Measurements from ENCODE around the gene DSCAML1.

The DSCAML1 gene

GRCh38 chr11:117688255-117688797 lies 108.7 kb downstream of the DSCAML1 start:
- Histone ChIP-seq H3K27me3 (peaks cover 71 to 100% (median 100%) of the 10 kb centered on the region in 11 experiments), H3K4me3 (no peak overlapping the region), H4K20me1 (peaks cover 0 to 87% (median 59%) of the 10 kb centered on the region in 11 experiments; a peak in 15 of 22 replicates), H3K9me3 (replicated peaks in 1 of 11) (no peaks in the 10 kb centered on the region), H3K9ac (no peak overlapping the region), H3K36me3 (no peaks in the 10 kb centered on the region), H3K27ac (no peak overlapping the region), H3K4me1 (peaks cover 17 to 24% (median 21%) of the 10 kb centered on the region in 10 experiments), H3K4me2 (no peak overlapping the region)
- TF ChIP-seq Cebpa-rat (IDR thresholded peaks at IDR 0.05) = no peak

DNA sequence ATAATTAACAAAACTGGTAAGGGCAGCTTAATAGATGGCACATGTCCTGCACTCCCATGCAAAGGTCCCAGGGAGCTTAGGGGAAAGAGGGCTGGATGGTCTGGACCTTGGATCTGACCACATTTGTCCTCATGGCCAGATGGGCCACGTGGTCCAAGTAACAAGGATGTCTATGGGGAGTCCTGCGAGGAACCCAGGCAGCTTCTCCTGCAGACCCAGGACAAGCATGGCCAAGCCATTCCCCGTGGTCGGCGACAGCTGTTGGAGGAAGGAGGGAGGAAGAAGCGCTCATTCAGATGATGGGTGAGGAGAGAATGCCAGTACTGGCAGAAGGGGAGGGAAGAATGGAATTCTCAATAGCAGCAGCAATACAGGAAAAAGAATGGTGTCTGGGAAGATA lies 109.2 kb downstream of the DSCAML1 start:
- Histone ChIP-seq H3K36me3 (no peaks in the 10 kb centered on the region), H3K27ac (no peak overlapping the region), H3K4me3 (no peak overlapping the region), H3K9ac (no peak overlapping the region), H3K4me2 (no peak overlapping the region), H3K9me3 (replicated peaks in 1 of 11) (no peaks in the 10 kb centered on the region), H3K27me3 (peaks cover 65 to 100% (median 100%) of the 10 kb centered on the region in 11 experiments), H4K20me1 (peaks cover 0 to 87% (median 57%) of the 10 kb centered on the region in 11 experiments; a peak in 15 of 22 replicates), H3K4me1 (peaks cover 17 to 23% (median 20%) of the 10 kb centered on the region in 10 experiments)
- TF ChIP-seq Cebpa-rat (IDR thresholded peaks at IDR 0.05) = no peak

DNA sequence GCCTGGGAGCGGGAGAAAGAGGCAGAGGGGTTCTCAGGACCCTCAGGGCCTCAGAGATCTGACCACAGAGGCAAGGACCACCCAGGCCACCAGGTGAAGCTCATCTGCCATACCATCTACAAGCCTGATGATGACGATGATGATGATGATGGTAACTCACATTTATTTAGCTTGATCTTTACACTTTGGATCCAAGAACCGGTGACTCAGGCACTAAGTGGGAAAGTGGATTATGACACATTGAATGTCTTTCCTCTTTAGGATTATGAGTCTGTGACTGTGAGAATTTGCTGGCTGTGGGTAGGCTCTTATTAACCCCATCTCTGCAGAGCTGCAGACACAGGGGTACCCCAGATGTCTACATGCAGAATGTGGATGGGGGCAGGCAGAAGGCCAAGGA lies 110.3 kb downstream of the DSCAML1 start:
- peaks cover 16 to 23% (median 20%) of the 10 kb centered on the region in 10 experiments for H3K4me1 ChIP-seq
- H3K36me3 ChIP-seq = no peaks in the 10 kb centered on the region
- H3K27me3 ChIP-seq = peaks cover 73 to 100% (median 100%) of the 10 kb centered on the region in 11 experiments
- peaks cover 0 to 90% (median 55%) of the 10 kb centered on the region in 11 experiments; a peak in 15 of 22 replicates for H4K20me1 ChIP-seq
- no peaks in the 10 kb centered on the region for H3K9me3 ChIP-seq (replicated peaks in 1 of 11)
- no peak overlapping the region for H3K9ac ChIP-seq
- TF ChIP-seq Cebpa-rat (IDR thresholded peaks at IDR 0.05) = no peak
- H3K4me2 ChIP-seq = no peak overlapping the region
- H3K4me3 ChIP-seq = no peak overlapping the region
- H3K27ac ChIP-seq = no peak overlapping the region

DNA sequence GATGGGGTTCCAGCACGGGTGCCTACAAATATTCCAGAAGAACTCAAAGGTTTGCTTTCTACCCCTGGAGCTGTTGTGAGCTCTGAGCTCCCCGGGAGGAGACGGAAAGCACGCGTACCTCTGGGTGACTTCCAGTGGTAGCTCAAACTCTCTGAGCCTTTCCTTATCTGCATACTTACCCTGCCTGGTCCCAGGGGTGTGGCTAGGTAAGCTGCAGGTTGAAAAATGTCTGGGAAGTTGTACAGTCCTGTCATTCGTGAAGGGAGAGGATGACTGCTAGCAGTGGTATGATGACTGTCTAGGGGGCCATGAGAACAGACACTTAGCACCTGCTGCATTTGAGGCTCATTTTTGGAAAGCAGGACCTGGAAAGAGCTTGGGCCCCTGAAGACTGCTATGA lies 111.5 kb downstream of the DSCAML1 start:
- Histone ChIP-seq H3K4me2 (no peak overlapping the region), H4K20me1 (peaks cover 0 to 90% (median 56%) of the 10 kb centered on the region in 11 experiments; a peak in 17 of 22 replicates), H3K4me3 (no peak overlapping the region), H3K27me3 (peaks cover 74 to 100% (median 100%) of the 10 kb centered on the region in 11 experiments), H3K27ac (no peak overlapping the region), H3K9me3 (replicated peaks in 1 of 11) (no peaks in the 10 kb centered on the region), H3K9ac (no peak overlapping the region), H3K36me3 (no peaks in the 10 kb centered on the region), H3K4me1 (peaks cover 9 to 14% (median 12%) of the 10 kb centered on the region in 10 experiments)
- no peak for TF ChIP-seq Cebpa-rat (IDR thresholded peaks at IDR 0.05)

GRCh38 chr11:117684731-117685130 lies 112.3 kb downstream of the DSCAML1 start:
- no peak overlapping the region for H3K4me3 ChIP-seq
- H4K20me1 ChIP-seq = peaks cover 0 to 91% (median 56%) of the 10 kb centered on the region in 11 experiments; a peak in 15 of 22 replicates
- H3K4me1 ChIP-seq = peaks cover under 1 to 14% (median 12%) of the 10 kb centered on the region in 10 experiments; a peak in 19 of 20 replicates
- no peak for TF ChIP-seq Cebpa-rat (IDR thresholded peaks at IDR 0.05)
- peaks cover 72 to 100% (median 100%) of the 10 kb centered on the region in 11 experiments for H3K27me3 ChIP-seq
- no peak overlapping the region for H3K9ac ChIP-seq
- H3K9me3 ChIP-seq (replicated peaks in 1 of 11) = no peaks in the 10 kb centered on the region
- H3K4me2 ChIP-seq = no peak overlapping the region
- no peak overlapping the region for H3K27ac ChIP-seq
- no peaks in the 10 kb centered on the region for H3K36me3 ChIP-seq

DNA sequence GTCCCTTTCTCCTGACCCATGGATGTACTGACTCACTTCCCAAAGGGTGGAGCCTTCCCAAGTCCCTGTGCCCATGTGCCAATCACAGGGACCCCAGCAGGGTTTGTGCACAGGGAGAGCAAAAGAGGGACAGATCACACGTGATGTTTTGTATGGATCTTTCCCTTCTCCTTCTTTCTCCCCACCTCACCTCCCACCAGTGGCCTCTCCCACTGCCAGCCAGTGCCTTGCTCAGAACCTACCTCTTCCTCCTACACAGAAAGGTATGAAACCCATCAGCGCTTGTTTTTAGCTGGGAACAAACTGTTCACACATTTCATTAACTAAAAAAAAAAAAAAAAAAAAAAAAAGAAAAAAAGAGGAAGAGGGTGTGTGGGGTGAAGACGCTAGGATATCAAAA lies 112.9 kb downstream of the DSCAML1 start:
- Histone ChIP-seq H4K20me1 (peaks cover 0 to 89% (median 55%) of the 10 kb centered on the region in 11 experiments; a peak in 15 of 22 replicates), H3K9me3 (replicated peaks in 1 of 11) (no peaks in the 10 kb centered on the region), H3K36me3 (no peaks in the 10 kb centered on the region), H3K27me3 (peaks cover 66 to 97% (median 94%) of the 10 kb centered on the region in 11 experiments), H3K4me2 (no peak overlapping the region), H3K4me3 (no peak overlapping the region), H3K27ac (no peak overlapping the region), H3K4me1 (peaks cover under 1 to 15% (median 13%) of the 10 kb centered on the region in 10 experiments; a peak in 18 of 20 replicates), H3K9ac (no peak overlapping the region)
- TF ChIP-seq Cebpa-rat (IDR thresholded peaks at IDR 0.05) = no peak

GRCh38 chr11:117681438-117681837 lies 115.6 kb downstream of the DSCAML1 start:
- Histone ChIP-seq H4K20me1 (peaks cover 0 to 92% (median 37%) of the 10 kb centered on the region in 11 experiments; a peak in 16 of 22 replicates), H3K27ac (no peak overlapping the region), H3K4me2 (no peak overlapping the region), H3K4me3 (no peak overlapping the region), H3K27me3 (peaks cover 54 to 96% (median 92%) of the 10 kb centered on the region in 11 experiments), H3K9ac (no peak overlapping the region), H3K36me3 (no peaks in the 10 kb centered on the region), H3K9me3 (replicated peaks in 1 of 11) (no peaks in the 10 kb centered on the region), H3K4me1 (peaks cover 5 to 31% (median 26%) of the 10 kb centered on the region in 10 experiments; a peak in 18 of 20 replicates)
- TF ChIP-seq Cebpa-rat (IDR thresholded peaks at IDR 0.05) = no peak

GRCh38 chr11:117679461-117679860 lies 117.6 kb downstream of the DSCAML1 start:
- 0 out of 22 replicates have a peak, but pooled peaks of 1 of the 11 experiments have one; percentile 7 for TF ChIP-seq Cebpa-rat (IDR thresholded peaks at IDR 0.05)
- peak overlapping the region in 1 of 11 experiments; percentile 20; a peak in 1 of 22 replicates for H3K27ac ChIP-seq
- H3K4me3 ChIP-seq = no peak overlapping the region
- no peaks in the 10 kb centered on the region for H3K36me3 ChIP-seq
- H4K20me1 ChIP-seq = peaks cover 0 to 81% (median 25%) of the 10 kb centered on the region in 11 experiments; a peak in 16 of 22 replicates
- no peaks in the 10 kb centered on the region for H3K9me3 ChIP-seq (replicated peaks in 1 of 11)
- peaks cover 44 to 90% (median 82%) of the 10 kb centered on the region in 11 experiments for H3K27me3 ChIP-seq
- H3K4me1 ChIP-seq = peaks cover 5 to 37% (median 32%) of the 10 kb centered on the region in 10 experiments; a peak in 18 of 20 replicates
- peak overlapping the region; percentile 2 to 80 (median 63); a peak in 19 of 22 replicates for H3K4me2 ChIP-seq
- peak overlapping the region in 1 of 11 experiments; percentile 30; a peak in 1 of 22 replicates for H3K9ac ChIP-seq

DNA sequence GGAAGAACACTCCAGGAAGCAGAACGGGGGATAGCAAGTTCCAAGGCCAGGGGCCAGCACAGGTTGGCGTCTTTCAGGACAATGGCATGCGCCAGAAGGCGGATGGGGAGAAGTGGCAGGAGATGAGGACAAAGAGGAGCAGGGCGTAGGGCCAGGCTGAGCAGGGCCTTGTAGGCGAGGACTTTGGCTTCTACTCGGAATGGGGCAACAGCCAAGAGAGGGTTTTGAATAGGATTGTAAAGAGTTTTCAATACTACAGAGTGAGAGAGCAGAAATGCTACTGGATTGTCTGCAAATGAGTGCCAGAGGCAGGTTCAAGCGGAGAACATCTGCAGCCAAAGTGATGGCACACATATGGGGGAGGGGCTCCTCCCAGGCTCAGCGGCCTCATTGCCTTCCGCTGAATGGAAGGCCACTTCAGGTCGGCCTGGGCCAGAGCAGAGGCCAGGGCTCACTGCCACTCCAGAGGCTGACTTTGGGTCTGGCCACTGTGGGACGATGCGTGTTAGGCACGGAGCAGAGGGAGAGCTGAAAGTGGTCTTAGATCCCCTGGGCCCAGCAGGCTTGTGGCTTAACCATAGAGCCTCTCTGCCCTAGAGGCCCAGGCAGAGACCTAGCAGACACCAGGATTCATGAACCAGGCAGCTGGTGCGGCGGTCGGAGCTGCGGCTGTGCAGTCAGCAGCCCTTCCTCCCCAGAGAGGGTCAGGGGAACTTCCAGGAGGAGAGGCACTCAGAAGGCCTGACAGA lies 118.2 kb downstream of the DSCAML1 start:
- peak overlapping the region in 10 of 11 experiments; percentile 7 to 80 (median 67); a peak in 19 of 22 replicates for H3K4me2 ChIP-seq
- H3K4me1 ChIP-seq = peaks cover 5 to 37% (median 32%) of the 10 kb centered on the region in 10 experiments; a peak in 18 of 20 replicates
- no peaks in the 10 kb centered on the region for H3K36me3 ChIP-seq
- peaks cover 44 to 90% (median 76%) of the 10 kb centered on the region in 11 experiments for H3K27me3 ChIP-seq
- no peak for TF ChIP-seq Cebpa-rat (IDR thresholded peaks at IDR 0.05)
- H4K20me1 ChIP-seq = peaks cover 0 to 86% (median 25%) of the 10 kb centered on the region in 11 experiments; a peak in 16 of 22 replicates
- H3K9me3 ChIP-seq (replicated peaks in 1 of 11) = no peaks in the 10 kb centered on the region
- no peak overlapping the region for H3K9ac ChIP-seq
- H3K4me3 ChIP-seq = no peak overlapping the region
- H3K27ac ChIP-seq = no peak overlapping the region
